PC-9 (cell line): ENCODE results near the gene NBEAL2. TPM values are rescaled to one million over a fixed set of nuclear protein-coding genes. Genes with fewer than 3 reads are reported as not detected.

Experiments
- BruUV-seq: library from RNA; stranded (reverse); fragments of 400-500 nt; replicated peaks from 2 replicates; lab custom pipeline; 2021; lab: Mats Ljungman, UMichigan
- CTCF ChIA-PET: fragments of 300-600 bp; sonication (Branson Sonifier 250); formaldehyde crosslinking; loops from one replicate; lab custom pipeline; 2022; ENCODE audit warnings: antibody characterized with exemption; lab: Charles Lee
- POLR2A ChIA-PET: fragments of 300-600 bp; sonication (Branson Sonifier 250); formaldehyde crosslinking; loops from one replicate; lab custom pipeline; 2022; ENCODE audit warnings: antibody characterized with exemption; ENCODE audit not compliant: unreplicated experiment; lab: Charles Lee
- DNase-seq, 2 experiments: peaks; one replicate each; pipeline versions ENCODE4 v3.0.0 to v3.0.0-alpha.2; 2015 to 2022; ENCODE audit warnings: mixed read lengths in 1 of 2
- H2AFZ ChIP-seq: fragments of 200-600 bp; sonication (generic); 2 replicates; pipeline ENCODE4 v1.8.1; 2017; ENCODE audit warnings: antibody characterized with exemption
- H3F3A ChIP-seq: fragments of 200-600 bp; sonication (generic); 2 replicates; pipeline ENCODE4 v1.8.1; 2017; ENCODE audit warnings: antibody characterized with exemption, mild to moderate bottlenecking, low read depth; ENCODE audit not compliant: insufficient read depth
- H3K27ac ChIP-seq: fragments of 200-600 bp; sonication (generic); 2 replicates; pipeline ENCODE4 v1.6.1; 2016; ENCODE audit warnings: mixed run types
- H3K27me3 ChIP-seq: fragments of 200-600 bp; sonication (generic); 2 replicates; pipeline ENCODE4 v1.6.1; 2016; ENCODE audit warnings: low read depth, mixed run types; ENCODE audit not compliant: insufficient read depth
- H3K36me3 ChIP-seq: fragments of 200-600 bp; sonication (generic); 2 replicates; pipeline ENCODE4 v1.6.1; 2016; ENCODE audit warnings: low read depth, mixed run types
- H3K4me1 ChIP-seq: fragments of 200-600 bp; sonication (generic); replicated peaks from 2 replicates; pipeline ENCODE4 v1.6.1; 2016; ENCODE audit warnings: mixed run types; ENCODE audit not compliant: insufficient read depth
- H3K4me2 ChIP-seq: fragments of 200-600 bp; sonication (generic); 2 replicates; pipeline ENCODE4 v1.6.1; 2017; ENCODE audit warnings: mixed run types
- H3K4me3 ChIP-seq: fragments of 200-600 bp; sonication (generic); 2 replicates; pipeline ENCODE4 v1.6.1; 2016; ENCODE audit warnings: mixed run types
- H3K79me2 ChIP-seq: fragments of 200-600 bp; sonication (generic); 2 replicates; pipeline ENCODE4 v1.6.1; 2017; ENCODE audit warnings: low read depth, mixed run types
- H3K9me2 ChIP-seq: fragments of 200-600 bp; sonication (generic); 2 replicates; pipeline ENCODE4 v1.8.1; 2017; ENCODE audit warnings: mild to moderate bottlenecking; ENCODE audit not compliant: insufficient read depth
- H3K9me3 ChIP-seq: fragments of 200-600 bp; sonication (generic); 2 replicates; pipeline ENCODE4 v1.8.1; 2016; ENCODE audit warnings: low read depth; ENCODE audit not compliant: insufficient read depth
- H4K20me1 ChIP-seq: fragments of 200-600 bp; sonication (generic); 2 replicates; pipeline ENCODE4 v1.8.1; 2017; ENCODE audit not compliant: insufficient read depth
- CTCF ChIP-seq: fragments of 200-600 bp; sonication (generic); conservative IDR thresholded peaks from 2 replicates; pipeline ENCODE4 v1.6.1; 2017; ENCODE audit warnings: mixed run types, antibody characterized with exemption, mild to moderate bottlenecking, moderate library complexity
- EZH2 ChIP-seq: fragments of 200-600 bp; sonication (generic); IDR thresholded peaks from 2 replicates; pipeline ENCODE4 v1.8.0; 2017; ENCODE audit warnings: antibody characterized with exemption, low read depth
- intact Hi-C: fragments of 100-400 bp; cut with micrococcal nuclease; formaldehyde crosslinking; loops from one replicate; pipeline ENCODE4 v1.10.0; 2022; ENCODE audit not compliant: unreplicated experiment
- total RNA-seq: library from RNA; stranded (reverse); gene quantifications from 2 replicates; pipeline ENCODE4 v1.2.3, GENCODE V29; 2021

NBEAL2 gene
- total RNA-seq, 1 experiment from 2014 or later = 81.0 TPM

- no peaks in the 10 kb centered on the region for H4K20me1 ChIP-seq
- CTCF ChIA-PET = interaction anchor here (0.5 to 0.7 kb wide), 2 partner anchors 535 to 1027 kb away, joined by 3 to 7 read pairs; no protein-coding TSS in a partner anchor
- H3K9me3 ChIP-seq = no peaks in the 10 kb centered on the region
- no peak overlapping the region for H3K27ac ChIP-seq
- POLR2A ChIA-PET = interaction anchor here (0.7 kb wide), 2 partner anchors 63 to 104 kb away, joined by 3 to 4 read pairs; no protein-coding TSS in a partner anchor
- no peak overlapping the region for H2AFZ ChIP-seq
- no peak for DNase-seq
- H3K9me2 ChIP-seq = no peaks in the 10 kb centered on the region
- H3K4me1 ChIP-seq = no peaks in the 10 kb centered on the region
- BruUV-seq = no TSS peak
- no peaks in the 10 kb centered on the region for H3K36me3 ChIP-seq
- TF ChIP-seq EZH2 (no peak), CTCF (no peak)
- no peak overlapping the region for H3K4me2 ChIP-seq
- no peak overlapping the region for H3K4me3 ChIP-seq
- no peaks in the 10 kb centered on the region for H3K27me3 ChIP-seq
- intact Hi-C loops = loop anchor here (5.0 kb wide), 1 partner anchor 292 kb away; no protein-coding TSS in a partner anchor
- H3F3A ChIP-seq = no peaks in the 10 kb centered on the region
- H3K79me2 ChIP-seq = no peaks in the 10 kb centered on the region
Observed at GRCh38 chr3:46999516-47000197, 20.2 kb downstream of the NBEAL2 start.

DNA sequence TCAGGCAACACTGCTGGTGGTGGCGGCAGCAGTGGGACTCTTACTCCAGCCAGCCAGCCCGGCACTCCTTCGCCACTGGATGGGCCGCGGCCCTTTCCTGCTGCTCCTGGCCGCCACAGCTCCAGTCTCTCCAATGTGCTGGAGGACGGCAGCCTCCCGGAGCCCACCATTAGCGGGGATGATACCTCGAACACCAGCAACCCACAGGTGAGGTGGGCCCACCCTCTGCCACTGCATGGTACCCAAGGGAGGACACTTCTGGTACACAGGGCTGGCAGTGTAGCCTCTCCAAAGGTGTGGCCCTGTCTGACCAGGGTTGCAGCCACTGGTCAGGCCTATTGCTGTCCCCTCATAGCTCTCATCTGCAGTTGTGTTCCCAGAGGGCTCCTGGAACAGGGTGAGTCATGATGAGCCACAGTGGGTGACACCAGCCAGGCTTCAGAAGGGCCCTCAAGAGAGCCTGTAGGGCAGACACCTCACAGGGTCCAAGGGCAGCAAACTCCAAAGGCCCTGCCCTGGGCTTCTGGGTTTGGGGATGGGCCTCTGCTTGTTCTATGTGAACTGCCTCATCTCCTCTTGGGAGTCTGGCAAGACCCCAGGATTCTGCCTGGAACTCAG is 20.8 kb downstream of the NBEAL2 start:
- Histone ChIP-seq H3K9me2 (no peaks in the 10 kb centered on the region), H3F3A (no peaks in the 10 kb centered on the region), H3K9me3 (no peaks in the 10 kb centered on the region), H3K79me2 (no peaks in the 10 kb centered on the region), H2AFZ (no peak overlapping the region), H3K27ac (no peak overlapping the region), H3K36me3 (no peaks in the 10 kb centered on the region), H3K4me2 (no peak overlapping the region), H3K4me1 (no peaks in the 10 kb centered on the region), H4K20me1 (no peaks in the 10 kb centered on the region), H3K27me3 (no peaks in the 10 kb centered on the region), H3K4me3 (no peak overlapping the region)
- no peak for DNase-seq
- intact Hi-C loops = no loop called here
- BruUV-seq = no TSS peak
- POLR2A ChIA-PET = interaction anchor here (0.7 kb wide), 1 partner anchor 105 kb away, joined by 3 read pairs; no protein-coding TSS in a partner anchor
- CTCF ChIA-PET = no interaction called here
- TF ChIP-seq EZH2 = no peak
- TF ChIP-seq CTCF = no peak

DNA sequence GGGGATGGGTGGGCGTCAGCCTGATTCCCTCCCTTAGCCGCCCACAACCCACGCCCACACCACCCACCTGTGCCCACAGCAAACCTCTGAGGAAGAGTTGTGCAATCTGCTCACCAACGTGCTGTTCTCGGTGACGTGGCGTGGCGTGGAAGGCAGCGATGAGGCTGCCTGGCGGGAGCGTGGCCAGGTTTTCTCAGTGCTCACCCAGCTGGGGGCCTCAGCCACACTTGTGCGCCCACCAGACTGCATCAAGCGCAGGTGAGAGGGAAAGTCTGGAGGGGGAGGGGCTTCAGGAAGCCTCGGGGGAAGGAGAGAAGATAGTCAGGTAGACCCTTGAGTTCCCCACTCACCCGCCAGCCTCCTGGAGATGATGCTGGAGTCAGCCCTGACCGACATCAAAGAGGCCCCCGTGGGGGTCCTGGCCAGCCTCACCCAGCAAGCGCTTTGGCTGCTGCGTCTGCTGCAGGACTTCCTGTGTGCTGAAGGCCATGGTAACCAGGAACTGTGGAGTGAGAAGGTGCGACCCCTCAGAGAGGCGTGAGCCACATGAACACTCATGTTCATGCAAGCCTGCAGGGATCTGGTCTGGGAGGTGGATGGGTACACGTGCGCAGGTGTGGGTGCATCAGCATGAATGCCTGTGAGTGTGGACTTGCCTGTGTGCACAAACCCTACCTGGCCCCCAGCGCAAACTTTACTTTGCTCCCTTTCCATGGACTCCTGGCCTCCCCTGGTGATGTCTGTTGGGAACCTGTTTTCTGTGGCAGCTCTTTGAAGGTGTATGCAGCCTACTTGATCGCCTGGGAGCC is 21.7 kb downstream of the NBEAL2 start:
- no peaks in the 10 kb centered on the region for H4K20me1 ChIP-seq
- H3K9me2 ChIP-seq = no peaks in the 10 kb centered on the region
- H2AFZ ChIP-seq = no peak overlapping the region
- no peak overlapping the region for H3K4me3 ChIP-seq
- H3K4me1 ChIP-seq = no peaks in the 10 kb centered on the region
- no peaks in the 10 kb centered on the region for H3K27me3 ChIP-seq
- TF ChIP-seq CTCF = no peak
- no peak for TF ChIP-seq EZH2
- H3K9me3 ChIP-seq = no peaks in the 10 kb centered on the region
- no peak for DNase-seq
- BruUV-seq = no TSS peak
- intact Hi-C loops = no loop called here
- H3K4me2 ChIP-seq = no peak overlapping the region
- CTCF ChIA-PET = no interaction called here
- no peaks in the 10 kb centered on the region for H3F3A ChIP-seq
- H3K79me2 ChIP-seq = no peaks in the 10 kb centered on the region
- POLR2A ChIA-PET = no interaction called here
- H3K27ac ChIP-seq = no peak overlapping the region
- H3K36me3 ChIP-seq = no peaks in the 10 kb centered on the region
